OCI-LY3 (cell line): ENCODE results near the gene SNRPD1.
"Not testable (repeated sequence)": the region's sequence is repeated elsewhere in the genome, so short reads cannot be mapped to it uniquely, and the experiment has no call there.

Experiments used
- H2AFZ ChIP-seq: fragments of 200-600, 300-600 bp; shearing (Covaris generic); 2 replicates; pipeline ENCODE4 v1.6.0; 2014; ENCODE audit warnings: antibody characterized with exemption, low read depth, low read length
- H3K27ac ChIP-seq: fragments of 200-600, 300-600 bp; sonication (generic); 2 replicates; pipeline ENCODE4 v1.5.1; 2014; ENCODE audit warnings: mild to moderate bottlenecking, low read length, moderate library complexity, mixed read lengths
- H3K27me3 ChIP-seq: fragments of 200-600, 300-600 bp; sonication (generic); 2 replicates; pipeline ENCODE4 v1.6.1; 2014; ENCODE audit warnings: low read depth, low read length, mixed read lengths
- H3K36me3 ChIP-seq: fragments of 200-600, 300-600 bp; sonication (generic); replicated peaks from 2 replicates; pipeline ENCODE3; 2014; ENCODE audit warnings: low read depth, low read length, mixed read lengths
- H3K4me1 ChIP-seq: fragments of 300-600, 200-600 bp; sonication (generic); 2 replicates; pipeline ENCODE4 v1.6.1; 2014; ENCODE audit warnings: low read length, mixed read lengths
- H3K4me2 ChIP-seq: fragments of 200-600, 300-600 bp; sonication (generic); 2 replicates; pipeline ENCODE4 v1.6.1; 2014; ENCODE audit warnings: low read length, mixed read lengths
- H3K4me3 ChIP-seq: fragments of 300-600, 200-600 bp; sonication (generic); 2 replicates; pipeline ENCODE4 v1.5.1; 2014; ENCODE audit warnings: antibody characterized with exemption, mild to moderate bottlenecking, low read length, moderate library complexity
- H3K79me2 ChIP-seq: fragments of 300-600, 200-600 bp; shearing (Covaris generic); 2 replicates; pipeline ENCODE4 v1.6.1; 2014; ENCODE audit warnings: mild to moderate bottlenecking, low read length, mixed read lengths
- H3K9ac ChIP-seq: fragments of 300-600, 200-600 bp; shearing (Covaris generic); 2 replicates; pipeline ENCODE4 v1.6.0; 2014; ENCODE audit warnings: mild to moderate bottlenecking, low read length, moderate library complexity
- H3K9me3 ChIP-seq: fragments of 200-600, 300-600 bp; shearing (Covaris generic); 2 replicates; pipeline ENCODE4 v1.6.1; 2014; ENCODE audit warnings: low read length, mixed read lengths; ENCODE audit not compliant: insufficient read depth
- H4K20me1 ChIP-seq: fragments of 200-600, 300-600 bp; sonication (generic); 2 replicates; pipeline ENCODE4 v1.6.1; 2016; ENCODE audit warnings: low read length, mixed read lengths; ENCODE audit not compliant: insufficient read depth
- EZH2phosphoT487 ChIP-seq: fragments of 200-600 bp; shearing (Covaris generic); IDR thresholded peaks from 2 replicates; pipeline ENCODE4 v1.6.1; 2018; ENCODE audit warnings: antibody characterized with exemption, mixed run types, low read depth
- TF ChIP-seq, protein P1 (sequence below): fragments of 200-600, 300-600 bp; sonication (generic); IDR thresholded peaks from 2 replicates; pipeline ENCODE4 v1.5.1; 2014; ENCODE audit warnings: antibody characterized with exemption, low read length, low read depth

SNRPD1 gene

DNA sequence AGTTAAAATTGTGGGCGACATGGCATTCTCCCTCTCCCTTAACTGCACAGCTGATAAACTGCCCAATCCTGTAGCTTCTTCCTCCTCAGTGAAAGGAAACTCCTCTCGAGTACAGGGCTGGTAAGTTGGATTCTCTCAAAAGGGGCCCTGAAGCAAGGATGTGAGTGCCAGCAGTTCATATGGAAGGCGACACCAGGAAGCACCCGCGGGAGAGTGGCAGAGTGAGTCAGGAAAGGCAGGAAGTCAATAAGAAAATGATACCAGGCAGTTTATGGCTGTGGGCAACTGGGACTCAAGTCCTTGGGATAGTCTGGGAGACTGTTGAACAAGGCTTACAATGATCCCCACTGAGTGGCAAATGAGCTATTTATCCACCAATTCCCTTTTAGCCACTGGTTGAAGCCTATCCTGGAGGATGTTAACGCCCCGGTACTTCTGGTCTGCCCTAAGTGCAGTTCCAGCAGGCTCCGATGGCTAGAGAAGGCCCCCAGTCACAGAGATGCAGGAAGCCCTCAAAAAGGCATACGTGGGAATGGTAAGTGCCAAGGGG is 57.7 kb downstream of the SNRPD1 start:
- no peak overlapping the region for H3K4me3 ChIP-seq
- H3K4me2 ChIP-seq, result no peak overlapping the region
- H3K36me3 ChIP-seq, result no peaks in the 10 kb centered on the region
- no peaks in the 10 kb centered on the region for H3K27me3 ChIP-seq
- no peaks in the 10 kb centered on the region for H4K20me1 ChIP-seq
- H3K79me2 ChIP-seq, result no peaks in the 10 kb centered on the region
- no peak for TF ChIP-seq EZH2phosphoT487
- TF ChIP-seq, protein P1, sequence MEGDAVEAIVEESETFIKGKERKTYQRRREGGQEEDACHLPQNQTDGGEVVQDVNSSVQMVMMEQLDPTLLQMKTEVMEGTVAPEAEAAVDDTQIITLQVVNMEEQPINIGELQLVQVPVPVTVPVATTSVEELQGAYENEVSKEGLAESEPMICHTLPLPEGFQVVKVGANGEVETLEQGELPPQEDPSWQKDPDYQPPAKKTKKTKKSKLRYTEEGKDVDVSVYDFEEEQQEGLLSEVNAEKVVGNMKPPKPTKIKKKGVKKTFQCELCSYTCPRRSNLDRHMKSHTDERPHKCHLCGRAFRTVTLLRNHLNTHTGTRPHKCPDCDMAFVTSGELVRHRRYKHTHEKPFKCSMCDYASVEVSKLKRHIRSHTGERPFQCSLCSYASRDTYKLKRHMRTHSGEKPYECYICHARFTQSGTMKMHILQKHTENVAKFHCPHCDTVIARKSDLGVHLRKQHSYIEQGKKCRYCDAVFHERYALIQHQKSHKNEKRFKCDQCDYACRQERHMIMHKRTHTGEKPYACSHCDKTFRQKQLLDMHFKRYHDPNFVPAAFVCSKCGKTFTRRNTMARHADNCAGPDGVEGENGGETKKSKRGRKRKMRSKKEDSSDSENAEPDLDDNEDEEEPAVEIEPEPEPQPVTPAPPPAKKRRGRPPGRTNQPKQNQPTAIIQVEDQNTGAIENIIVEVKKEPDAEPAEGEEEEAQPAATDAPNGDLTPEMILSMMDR, result no peak
- no peaks in the 10 kb centered on the region for H3K9me3 ChIP-seq
- H2AFZ ChIP-seq, result no peak overlapping the region
- no peaks in the 10 kb centered on the region for H3K4me1 ChIP-seq
- no peak overlapping the region for H3K9ac ChIP-seq
- H3K27ac ChIP-seq, result no peak overlapping the region

DNA sequence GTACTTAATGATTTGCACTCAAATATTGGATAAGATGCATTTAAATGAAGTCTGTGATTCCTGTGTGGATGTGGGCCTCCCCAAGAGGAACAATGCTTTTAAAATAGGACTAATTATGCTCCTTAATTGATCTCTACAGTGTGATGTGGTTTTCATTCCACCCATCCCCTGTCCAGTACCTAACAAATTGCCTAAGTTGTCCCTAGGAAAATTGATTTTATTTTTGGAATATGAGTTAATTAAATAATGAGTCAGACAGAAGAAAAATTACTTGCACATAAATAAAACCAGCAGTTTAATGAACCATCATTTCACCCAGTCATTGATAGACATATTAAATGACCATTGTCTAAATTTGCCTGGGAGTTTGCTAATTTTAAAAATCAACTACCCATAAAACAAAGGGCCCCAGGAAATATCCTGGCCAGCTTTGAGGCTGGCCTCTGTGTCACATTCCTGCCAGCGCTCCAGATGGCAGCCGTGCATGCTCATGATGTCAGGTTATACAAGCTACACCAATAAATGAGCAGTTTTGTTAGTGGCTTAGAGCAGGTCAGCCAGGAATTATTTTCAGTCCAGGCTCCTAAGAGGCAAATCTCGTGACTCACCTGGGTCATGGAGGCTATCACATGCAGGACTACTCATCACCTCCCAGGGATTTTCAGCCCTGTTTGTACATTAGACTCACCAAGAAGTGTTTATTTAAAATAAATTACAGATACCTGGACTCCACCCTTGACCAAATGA is 60.6 kb downstream of the SNRPD1 start:
- H3K4me1 ChIP-seq, result no peaks in the 10 kb centered on the region
- no peaks in the 10 kb centered on the region for H3K9me3 ChIP-seq
- TF ChIP-seq, protein P1, result no peak
- no peak for TF ChIP-seq EZH2phosphoT487
- H3K4me2 ChIP-seq, result no peak overlapping the region
- H3K9ac ChIP-seq, result no peak overlapping the region
- H3K4me3 ChIP-seq, result no peak overlapping the region
- no peak overlapping the region for H3K27ac ChIP-seq
- no peak overlapping the region for H2AFZ ChIP-seq
- no peaks in the 10 kb centered on the region for H3K27me3 ChIP-seq
- H3K36me3 ChIP-seq, result no peaks in the 10 kb centered on the region
- no peaks in the 10 kb centered on the region for H4K20me1 ChIP-seq
- H3K79me2 ChIP-seq, result no peaks in the 10 kb centered on the region

DNA sequence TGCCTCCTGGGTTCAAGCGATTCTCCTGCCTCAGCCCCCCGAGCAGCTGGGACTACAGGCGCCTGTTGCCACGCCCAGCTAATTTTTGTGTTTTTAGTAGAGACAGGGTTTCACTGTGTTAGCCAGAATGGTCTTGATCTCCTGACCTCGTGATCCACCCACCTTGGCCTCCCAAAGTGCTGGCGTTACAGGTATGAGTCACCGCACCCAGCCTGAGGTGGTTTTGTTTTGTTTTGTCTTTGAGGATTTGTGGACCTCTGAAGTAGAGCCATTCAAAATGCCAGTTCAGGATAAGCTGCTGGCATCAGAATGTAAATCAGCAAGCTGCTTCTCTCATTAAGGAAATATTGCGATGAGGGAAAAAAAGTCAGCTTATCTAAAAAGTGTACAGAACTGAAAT is 63.2 kb downstream of the SNRPD1 start:
- not testable (repeated sequence) for H3K4me2 ChIP-seq, H3K36me3 ChIP-seq, H3K4me3 ChIP-seq

DNA sequence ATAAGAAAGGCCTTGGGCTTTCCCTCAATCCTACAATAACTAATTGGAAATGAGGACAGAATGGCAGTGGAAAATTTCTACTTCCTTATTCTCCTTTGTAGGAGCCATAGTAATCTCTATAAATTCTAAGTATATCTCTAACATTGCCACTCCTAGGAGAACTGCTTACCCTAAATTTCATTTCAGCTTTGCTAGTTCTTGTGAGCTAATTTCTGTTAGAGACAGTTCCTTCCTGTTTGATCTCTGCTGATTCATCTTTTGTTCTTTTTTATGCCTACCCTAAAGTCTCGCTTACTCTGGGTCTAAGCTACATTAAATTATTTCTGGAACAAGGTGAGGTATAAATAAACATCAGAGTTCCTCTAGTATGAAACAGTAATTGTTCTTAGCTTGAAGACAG is 66.7 kb downstream of the SNRPD1 start:
- H3K4me1 ChIP-seq, result peaks cover 14% of the 10 kb centered on the region
- no peaks in the 10 kb centered on the region for H3K9me3 ChIP-seq
- H2AFZ ChIP-seq, result no peak overlapping the region
- peaks cover 7% of the 10 kb centered on the region for H3K36me3 ChIP-seq
- H3K27me3 ChIP-seq, result no peaks in the 10 kb centered on the region
- no peaks in the 10 kb centered on the region for H4K20me1 ChIP-seq
- no peak for TF ChIP-seq EZH2phosphoT487
- TF ChIP-seq, protein P1, result no peak
- H3K27ac ChIP-seq, result no peak overlapping the region
- H3K9ac ChIP-seq, result no peak overlapping the region
- no peaks in the 10 kb centered on the region; the same call in 1 of the 2 replicates for H3K79me2 ChIP-seq
- no peak overlapping the region for H3K4me3 ChIP-seq
- no peak overlapping the region for H3K4me2 ChIP-seq

More for the DNA sequence above, 63.2 kb downstream of the SNRPD1 start:
- not testable (repeated sequence) for H3K4me1 ChIP-seq, H3K27ac ChIP-seq, H3K27me3 ChIP-seq, H4K20me1 ChIP-seq, H3K9ac ChIP-seq, H2AFZ ChIP-seq, H3K79me2 ChIP-seq, H3K9me3 ChIP-seq
